NCI-H2029 treated with DMSO at 0.1 percent for 48 hours (cell line): ENCODE results near the gene NRG3.
"Not testable (repeated sequence)": the region's sequence is repeated elsewhere in the genome, so short reads cannot be mapped to it uniquely, and the experiment has no call there.

Source experiments
- DNase-seq: peaks from one replicate; lab custom pipeline; 2025; lab: John Stamatoyannopoulos, UW

NRG3 gene

DNA sequence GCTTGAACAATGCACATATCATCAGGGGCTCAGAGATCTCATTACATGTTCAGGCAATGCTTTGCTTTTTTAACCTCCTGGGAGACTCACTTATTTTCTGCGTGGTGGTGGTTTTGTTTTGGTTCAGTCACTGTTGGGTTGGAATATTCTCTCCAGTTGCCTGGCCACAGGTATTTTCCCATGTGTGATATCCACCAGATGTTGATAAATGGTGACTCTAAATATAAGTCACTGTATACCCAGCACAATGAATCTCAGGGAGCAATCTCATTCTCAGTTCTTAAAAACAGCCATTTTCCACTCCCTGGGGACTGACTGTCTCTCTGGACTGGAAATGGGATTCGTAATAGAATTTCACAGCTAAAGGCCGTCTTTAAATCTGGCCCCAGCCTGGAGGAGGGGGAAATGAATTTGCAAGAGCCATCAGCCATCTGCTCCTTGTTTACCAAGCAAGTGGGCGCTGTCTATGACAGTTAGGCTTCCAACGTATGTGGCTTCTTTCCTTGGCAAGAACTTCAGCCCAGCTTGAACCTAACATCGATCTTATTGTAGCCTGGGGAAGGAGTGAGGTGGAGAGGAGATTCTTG lies 1106.2 kb downstream of the NRG3 start:
- no peak for DNase-seq

DNA sequence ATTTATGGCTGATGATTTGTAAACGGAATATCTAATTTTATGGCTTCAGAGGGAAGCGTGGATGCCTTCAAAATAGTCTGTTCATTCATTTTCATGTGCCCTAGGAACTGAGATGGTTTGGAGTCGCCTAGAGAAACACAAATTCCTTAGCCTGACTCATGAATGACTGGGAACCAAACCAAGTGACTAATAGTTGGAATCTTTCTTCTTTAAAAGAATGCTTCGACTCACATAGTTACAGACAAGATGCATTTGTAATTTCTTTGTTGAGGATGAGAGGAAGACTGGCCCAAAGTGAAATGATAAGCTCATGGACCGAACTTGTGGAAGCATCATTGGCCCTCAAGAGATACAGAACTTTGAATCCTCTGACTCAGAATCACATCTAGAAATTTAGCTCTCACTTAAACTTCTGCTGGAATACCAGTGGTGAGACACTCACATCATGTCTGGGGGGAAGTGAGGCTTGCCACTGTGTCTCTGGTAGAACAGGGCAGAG lies 1107.2 kb downstream of the NRG3 start:
- no peak for DNase-seq

DNA sequence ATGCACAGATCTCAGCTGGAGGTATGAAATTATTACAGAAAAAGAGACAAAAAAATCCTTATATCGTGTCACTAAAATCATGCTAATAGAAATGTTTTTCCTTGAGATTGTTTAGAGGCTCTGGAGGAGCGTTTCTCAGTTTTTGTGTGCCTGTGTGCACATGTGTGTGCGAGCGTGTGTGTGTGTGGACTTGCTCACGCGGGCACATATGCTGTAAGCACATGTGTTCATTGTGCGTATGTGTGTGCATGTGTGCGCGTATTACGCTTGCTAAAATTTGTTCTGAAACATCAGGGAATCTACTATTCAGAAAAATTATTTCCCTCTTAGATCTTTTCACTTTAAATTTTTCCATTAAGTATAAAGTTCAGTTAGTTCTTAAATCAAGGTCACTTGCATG lies 1111.2 kb downstream of the NRG3 start:
- DNase-seq, result no peak

DNA sequence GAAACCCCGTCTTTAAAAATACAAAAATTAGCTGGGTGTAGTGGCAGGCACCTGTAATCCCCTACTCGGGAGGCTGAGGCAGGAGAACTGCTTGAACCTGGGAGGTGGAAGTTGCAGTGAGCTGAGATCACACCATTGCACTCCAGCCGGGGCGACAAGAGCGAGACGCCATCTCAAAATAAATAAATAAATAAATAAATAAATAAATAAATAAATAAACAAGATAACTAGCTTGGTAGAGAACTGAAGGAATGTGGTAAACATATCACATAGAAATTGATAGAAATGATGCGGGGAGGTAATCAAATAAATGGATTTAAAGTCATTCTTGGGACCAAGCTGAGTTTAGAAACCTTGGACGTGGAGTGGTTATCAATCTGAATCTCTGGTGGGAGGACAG lies 1131.5 kb downstream of the NRG3 start:
- not testable (repeated sequence) for DNase-seq

DNA sequence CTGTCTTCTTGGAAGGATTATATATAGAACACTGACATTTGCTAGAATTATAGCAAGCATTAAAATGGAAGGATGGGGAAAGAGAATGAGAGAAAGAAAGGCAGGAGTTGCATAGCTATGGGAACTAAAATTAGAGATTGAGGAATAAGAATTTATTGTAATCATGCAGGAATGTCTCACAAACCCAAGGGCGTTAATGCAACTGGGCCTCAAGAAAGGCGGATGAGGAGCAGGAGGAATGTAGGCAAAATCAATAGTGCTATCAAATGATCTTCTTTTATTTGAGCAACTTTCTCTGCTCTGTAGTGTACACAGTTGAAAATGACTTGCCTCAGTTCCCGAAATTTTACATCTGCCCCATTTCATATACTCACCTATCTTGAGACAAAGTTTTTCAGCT lies 1132.5 kb downstream of the NRG3 start:
- no peak for DNase-seq

DNA sequence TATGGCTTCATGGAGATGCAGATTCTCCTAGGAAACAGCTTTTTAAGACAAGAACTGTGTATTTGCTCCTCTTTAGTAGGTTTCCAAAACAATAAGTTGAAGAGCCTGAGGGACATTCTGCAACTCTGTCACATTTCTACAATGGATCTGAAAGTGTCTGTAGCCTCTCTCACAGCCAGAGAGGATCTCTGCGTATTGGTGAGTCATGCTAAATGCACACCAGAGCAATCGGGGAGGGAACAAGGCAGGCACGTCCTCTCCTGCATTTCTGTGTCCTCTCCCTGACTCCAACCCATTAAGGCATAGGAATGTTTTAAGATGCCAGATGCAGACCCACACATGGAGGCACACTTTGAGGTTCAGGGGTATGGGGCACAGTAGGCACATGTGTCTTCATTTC lies 1137.9 kb downstream of the NRG3 start:
- DNase-seq, result no peak

DNA sequence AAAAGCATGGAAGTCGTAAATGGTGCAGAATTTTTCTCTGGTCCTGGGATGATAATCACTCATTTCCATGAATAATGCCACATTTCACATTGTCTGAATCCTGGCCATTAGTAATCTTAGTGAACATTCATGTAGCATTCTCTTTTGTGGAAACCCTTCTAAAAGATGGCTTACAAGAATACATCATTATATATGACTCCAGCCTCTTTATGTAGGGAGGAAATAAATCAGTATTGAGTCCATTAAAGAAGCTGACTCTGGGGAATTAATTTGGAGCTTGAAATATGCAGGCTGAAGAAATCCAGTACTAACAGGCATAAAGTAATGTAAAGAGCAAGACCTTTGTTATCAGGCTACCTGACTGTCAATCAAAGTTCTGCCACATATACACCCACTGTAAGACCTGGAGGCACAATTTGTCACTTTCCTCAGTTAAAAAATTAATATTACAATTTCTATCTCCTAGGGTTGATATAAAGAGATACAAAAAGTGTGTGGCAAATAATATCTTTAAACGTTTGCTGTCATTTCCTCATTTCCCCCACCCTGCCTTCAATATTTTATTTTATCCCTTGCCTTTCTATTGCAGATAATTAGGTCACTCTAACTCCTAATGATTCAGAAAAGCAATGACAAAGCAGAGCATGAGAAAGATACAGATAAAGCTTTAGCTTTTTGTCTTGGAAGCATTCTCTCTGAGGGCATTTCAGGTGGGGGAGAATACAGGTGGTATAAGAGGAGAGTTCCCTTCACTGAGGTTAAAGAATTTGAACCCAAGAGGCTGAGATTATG lies 1142.3 kb downstream of the NRG3 start:
- no peak for DNase-seq

DNA sequence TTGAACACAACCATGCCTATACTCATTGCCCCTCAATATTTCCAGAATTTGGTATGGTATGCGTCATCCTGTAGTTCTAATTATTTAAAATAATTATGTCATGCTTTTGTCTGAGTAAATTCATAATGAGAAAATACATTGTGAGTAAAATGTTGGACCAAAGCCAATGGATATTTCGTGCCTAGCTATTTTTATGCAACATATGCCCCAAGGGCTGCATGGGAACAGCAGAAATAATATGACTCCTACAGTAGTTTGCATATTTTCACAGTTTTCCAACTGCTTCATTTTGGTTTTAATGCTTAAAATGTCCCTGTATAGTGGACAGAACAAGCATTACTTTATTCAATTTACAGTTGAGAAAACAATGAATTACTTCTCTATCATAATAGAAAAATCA lies 1148.7 kb downstream of the NRG3 start:
- no peak for DNase-seq
